Activated CD4-positive, alpha-beta T cell treated with anti-CD3 and anti-CD28 coated beads, Interleukin-2, amount 10 ng/mL, durations not matched to agents 24 days and 14 days (primary cell): ENCODE measurements around the gene TTC21A. TPM values are rescaled to one million over a fixed set of nuclear protein-coding genes. Genes with fewer than 3 reads are reported as not detected.

Experiments
- DNase-seq: peaks from one replicate; pipeline ENCODE4 v3.0.0; 2022
- H3K27ac Mint-ChIP-seq: one replicate; pipeline ENCODE4 v1.8.0; 2022; ENCODE audit warnings: mild to moderate bottlenecking, mixed read lengths
- H3K27me3 Mint-ChIP-seq: one replicate; pipeline ENCODE4 v1.8.0; 2022; ENCODE audit warnings: mixed read lengths
- H3K36me3 Mint-ChIP-seq: one replicate; pipeline ENCODE4 v1.8.0; 2022; ENCODE audit warnings: low read depth, mild to moderate bottlenecking, mixed read lengths
- H3K4me1 Mint-ChIP-seq: one replicate; pipeline ENCODE4 v1.8.0; 2021; ENCODE audit warnings: mixed read lengths
- H3K4me3 Mint-ChIP-seq: one replicate; pipeline ENCODE4 v1.8.0; 2022; ENCODE audit warnings: mild to moderate bottlenecking, moderate library complexity, mixed read lengths
- H3K9me3 Mint-ChIP-seq: one replicate; pipeline ENCODE4 v1.8.0; 2021; ENCODE audit warnings: mixed read lengths
- intact Hi-C: fragments of 100-400 bp; cut with micrococcal nuclease; formaldehyde crosslinking; loops from one replicate; pipeline ENCODE4 v1.15.1; 2023
- total RNA-seq: library from RNA; stranded (reverse); gene quantifications from 2 replicates; pipeline ENCODE4 v1.2.3, GENCODE V29; 2022

The TTC21A gene
- total RNA-seq, 1 donor from 2014 or later = 0.89 TPM

DNA sequence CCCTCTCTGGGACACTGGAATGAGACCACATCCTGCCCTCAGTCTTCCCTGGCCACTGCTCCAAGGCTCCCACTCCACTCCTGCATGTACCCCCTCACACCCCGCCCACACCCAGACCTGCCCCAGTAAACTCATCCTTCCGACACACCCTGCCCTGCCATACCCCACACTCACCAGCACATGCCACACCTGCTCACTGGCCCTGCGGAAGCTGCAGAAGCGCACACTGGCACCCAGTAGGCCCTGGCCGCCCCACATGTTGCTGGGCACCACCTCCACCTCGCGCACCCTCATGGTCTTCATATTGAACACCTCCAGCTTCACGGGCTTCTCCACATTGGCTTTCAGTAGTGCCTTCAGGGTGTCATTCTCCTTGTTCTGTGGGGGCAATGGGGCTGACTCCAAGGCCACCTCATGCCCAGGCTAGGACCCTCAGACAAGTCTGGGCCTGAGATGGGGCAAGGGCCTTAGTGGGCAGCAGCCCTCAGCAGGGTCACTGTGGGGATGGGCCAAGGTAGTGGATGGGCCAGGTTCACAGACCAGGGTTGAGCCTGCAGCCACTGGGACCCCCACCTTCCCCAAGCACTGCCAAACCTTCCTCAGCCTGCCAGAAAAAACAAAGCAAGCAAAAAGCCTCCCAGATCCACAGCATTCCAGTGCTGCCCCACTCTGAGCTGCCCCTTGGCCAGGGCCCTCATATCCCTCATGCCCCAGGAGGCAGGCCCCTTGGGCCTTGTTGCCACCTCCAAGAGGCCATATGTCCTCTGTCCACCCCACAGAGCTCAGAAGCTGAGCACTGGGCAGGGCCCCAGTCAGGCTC lies 4.8 kb upstream of the TTC21A start:
- H3K27ac Mint-ChIP-seq = no peak overlapping the region
- no peaks in the 10 kb centered on the region for H3K9me3 Mint-ChIP-seq

DNA sequence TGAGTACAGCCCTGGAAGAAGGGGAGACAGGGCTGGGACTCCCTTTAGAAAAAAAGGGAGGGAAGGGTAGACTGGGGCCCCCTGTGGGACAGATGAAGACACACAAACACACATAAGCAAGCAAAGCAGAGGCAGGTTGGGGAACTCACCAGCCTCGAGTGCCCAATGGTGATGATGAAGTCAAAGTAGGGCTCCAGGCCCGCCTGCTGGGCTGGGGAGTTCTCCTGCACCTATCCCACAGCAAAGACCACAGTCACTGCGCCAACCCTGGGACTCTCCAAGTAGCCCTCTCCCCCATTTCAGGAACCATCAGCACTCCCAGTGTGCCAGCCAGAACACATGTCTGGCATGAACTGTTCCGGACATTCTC lies 4.2 kb upstream of the TTC21A start:
- H3K27me3 Mint-ChIP-seq = no peaks in the 10 kb centered on the region
- H3K4me1 Mint-ChIP-seq = peaks cover 48% of the 10 kb centered on the region
- DNase-seq = no peak
- H3K36me3 Mint-ChIP-seq = peaks cover 10% of the 10 kb centered on the region
- intact Hi-C loops = no loop called here
- H3K4me3 Mint-ChIP-seq = no peak overlapping the region
- H3K9me3 Mint-ChIP-seq = no peaks in the 10 kb centered on the region
- no peak overlapping the region for H3K27ac Mint-ChIP-seq

More for the DNA sequence above, 4.8 kb upstream of the TTC21A start:
- intact Hi-C loops = no loop called here
- H3K36me3 Mint-ChIP-seq = peaks cover 8% of the 10 kb centered on the region
- H3K4me3 Mint-ChIP-seq = no peak overlapping the region
- H3K27me3 Mint-ChIP-seq = no peaks in the 10 kb centered on the region
- DNase-seq = no peak
- H3K4me1 Mint-ChIP-seq = peaks cover 42% of the 10 kb centered on the region

DNA sequence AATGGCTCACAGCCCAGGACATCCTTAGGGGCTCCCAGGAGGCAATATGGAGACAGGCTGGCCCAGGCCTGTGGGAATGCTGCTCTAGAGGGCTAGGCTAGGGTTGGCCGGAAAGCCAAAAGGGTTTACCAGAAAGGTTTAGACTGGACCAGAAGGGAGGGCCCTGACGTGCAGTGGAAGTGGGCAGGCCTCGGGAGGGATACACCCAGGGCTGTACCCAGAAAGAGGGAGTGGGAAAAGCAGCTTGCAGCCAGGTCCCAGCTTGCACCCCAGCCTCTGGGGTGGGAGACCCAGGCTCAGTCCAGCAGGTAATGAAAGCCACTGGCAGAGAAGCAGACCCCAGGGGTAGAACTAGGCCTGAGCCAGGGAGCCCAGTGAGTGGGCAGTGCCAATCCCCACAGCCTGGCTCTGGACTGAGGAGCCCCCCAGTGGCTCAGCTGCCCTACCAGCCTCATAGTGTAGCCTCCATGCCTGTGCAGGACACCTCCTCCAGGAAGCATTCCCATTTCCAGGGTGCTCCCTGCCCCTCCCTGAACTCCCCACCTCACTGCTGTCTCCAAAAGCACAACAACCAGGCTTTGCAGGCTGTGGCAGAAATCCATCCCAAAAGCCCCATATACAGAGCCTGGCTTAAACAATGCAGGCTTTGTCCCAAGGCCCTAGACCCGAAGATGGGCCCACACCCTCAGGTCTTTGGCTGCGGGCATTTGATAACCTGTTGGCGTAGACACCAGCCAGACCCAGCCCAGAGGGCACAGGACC lies 3.5 kb upstream of the TTC21A start:
- H3K27me3 Mint-ChIP-seq = no peaks in the 10 kb centered on the region
- peaks cover 10% of the 10 kb centered on the region for H3K36me3 Mint-ChIP-seq
- peaks cover 54% of the 10 kb centered on the region for H3K4me1 Mint-ChIP-seq
- no peak overlapping the region for H3K4me3 Mint-ChIP-seq
- H3K27ac Mint-ChIP-seq = no peak overlapping the region
- intact Hi-C loops = no loop called here
- no peaks in the 10 kb centered on the region for H3K9me3 Mint-ChIP-seq
- no peak for DNase-seq

DNA sequence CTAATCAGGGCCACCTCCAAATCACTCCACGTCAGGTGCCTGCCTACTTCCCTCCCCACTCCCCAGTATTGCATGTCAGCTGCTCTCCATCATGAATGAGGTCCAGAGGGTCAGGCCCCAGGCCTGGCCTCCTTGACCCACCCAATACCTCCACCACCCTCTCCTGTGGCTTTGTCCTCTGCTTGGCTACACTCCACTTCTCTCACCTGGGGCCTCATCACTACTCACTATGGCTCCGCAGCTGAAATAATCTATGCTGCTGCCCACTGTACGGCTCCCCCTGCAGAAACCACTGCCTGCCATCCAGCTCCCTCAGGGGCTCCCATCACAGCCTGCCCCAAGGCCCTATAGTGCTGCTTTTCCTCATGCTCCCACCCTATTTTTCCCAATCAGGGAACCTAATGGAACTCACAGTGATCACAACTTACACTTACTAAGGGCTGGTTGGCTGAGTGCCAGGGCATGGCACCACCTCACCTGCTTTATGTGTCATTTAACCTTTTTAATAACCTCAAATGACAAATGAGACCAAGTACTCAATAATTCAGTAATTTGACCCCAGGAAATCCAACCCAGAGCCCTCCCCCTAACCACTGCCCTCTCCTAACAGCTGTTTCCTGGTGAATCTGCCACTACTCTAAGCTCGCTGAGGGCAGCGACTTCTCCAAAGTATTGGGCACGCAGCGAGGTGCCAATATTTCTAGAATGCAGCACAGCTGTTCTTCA lies 2.4 kb upstream of the TTC21A start:
- H3K9me3 Mint-ChIP-seq = no peaks in the 10 kb centered on the region
- H3K27me3 Mint-ChIP-seq = no peaks in the 10 kb centered on the region
- intact Hi-C loops = loop anchor here (5.0 kb wide), 1 partner anchor 277 kb away; the partner anchor contains the start of gene SLC25A38
- peak overlapping the region; percentile 92 for H3K4me3 Mint-ChIP-seq
- no peak for DNase-seq
- peaks cover 10% of the 10 kb centered on the region for H3K36me3 Mint-ChIP-seq
- H3K27ac Mint-ChIP-seq = no peak overlapping the region
- peaks cover 59% of the 10 kb centered on the region for H3K4me1 Mint-ChIP-seq

DNA sequence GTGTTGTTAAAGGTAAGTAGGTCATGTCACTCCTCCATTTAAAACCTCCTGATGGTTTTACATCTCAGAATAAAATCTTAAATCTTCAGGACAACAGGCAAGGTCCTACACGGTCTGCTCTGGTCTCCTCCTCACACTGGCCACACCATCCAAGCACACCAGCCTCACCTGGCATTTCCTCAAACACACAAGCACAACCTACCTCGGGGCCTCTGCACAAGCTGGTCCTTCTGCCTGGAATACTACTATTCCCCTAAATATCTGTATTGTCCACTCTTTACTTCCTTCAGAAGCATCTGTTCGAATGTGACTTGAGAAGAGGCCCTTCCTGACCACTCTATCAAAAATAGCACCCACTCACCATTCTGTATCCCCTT lies 1.8 kb upstream of the TTC21A start:
- H3K4me3 Mint-ChIP-seq = peak overlapping the region; percentile 92
- peaks cover 59% of the 10 kb centered on the region for H3K4me1 Mint-ChIP-seq
- no peaks in the 10 kb centered on the region for H3K9me3 Mint-ChIP-seq
- no peaks in the 10 kb centered on the region for H3K27me3 Mint-ChIP-seq
- H3K36me3 Mint-ChIP-seq = peaks cover 11% of the 10 kb centered on the region
- DNase-seq = no peak
- intact Hi-C loops = loop anchor here (2.0 to 5.0 kb wide), 2 partner anchors 75 to 277 kb away; partner anchors contain the start of gene SLC25A38
- H3K27ac Mint-ChIP-seq = no peak overlapping the region

DNA sequence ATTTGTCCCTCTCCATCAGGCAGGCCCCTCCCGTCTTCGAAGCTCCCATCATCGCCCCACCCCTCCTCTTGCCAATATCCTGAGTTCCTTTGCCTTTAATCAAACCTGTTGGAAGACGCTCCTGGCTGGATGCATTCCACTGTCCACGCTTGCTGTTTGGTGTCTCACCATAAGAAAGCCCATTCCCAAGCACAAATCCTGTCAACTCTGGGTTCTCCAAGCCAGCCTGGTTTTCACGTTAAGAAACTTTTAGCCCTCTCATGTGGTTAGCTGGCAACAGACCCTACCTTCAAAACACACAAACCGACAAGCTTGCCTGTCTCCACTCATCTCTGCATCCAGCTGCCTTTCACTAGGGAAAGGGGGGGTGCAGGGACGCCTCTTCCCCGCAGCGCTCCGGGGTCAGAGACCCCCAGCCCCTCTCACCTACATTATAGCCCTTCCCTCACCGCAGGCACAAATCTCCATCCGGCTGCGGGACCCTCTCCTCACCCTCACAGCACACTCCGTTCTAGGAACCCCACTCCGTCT lies 1.1 kb upstream of the TTC21A start:
- peak overlapping the region; percentile 80 for H3K27ac Mint-ChIP-seq
- no peaks in the 10 kb centered on the region for H3K9me3 Mint-ChIP-seq
- H3K27me3 Mint-ChIP-seq = no peaks in the 10 kb centered on the region
- no peak for DNase-seq
- intact Hi-C loops = loop anchor here (2.0 to 5.0 kb wide), 2 partner anchors 74 to 276 kb away; partner anchors contain the start of gene SLC25A38
- H3K4me1 Mint-ChIP-seq = peaks cover 57% of the 10 kb centered on the region
- H3K36me3 Mint-ChIP-seq = peaks cover 12% of the 10 kb centered on the region
- peak overlapping the region; percentile 92 for H3K4me3 Mint-ChIP-seq

DNA sequence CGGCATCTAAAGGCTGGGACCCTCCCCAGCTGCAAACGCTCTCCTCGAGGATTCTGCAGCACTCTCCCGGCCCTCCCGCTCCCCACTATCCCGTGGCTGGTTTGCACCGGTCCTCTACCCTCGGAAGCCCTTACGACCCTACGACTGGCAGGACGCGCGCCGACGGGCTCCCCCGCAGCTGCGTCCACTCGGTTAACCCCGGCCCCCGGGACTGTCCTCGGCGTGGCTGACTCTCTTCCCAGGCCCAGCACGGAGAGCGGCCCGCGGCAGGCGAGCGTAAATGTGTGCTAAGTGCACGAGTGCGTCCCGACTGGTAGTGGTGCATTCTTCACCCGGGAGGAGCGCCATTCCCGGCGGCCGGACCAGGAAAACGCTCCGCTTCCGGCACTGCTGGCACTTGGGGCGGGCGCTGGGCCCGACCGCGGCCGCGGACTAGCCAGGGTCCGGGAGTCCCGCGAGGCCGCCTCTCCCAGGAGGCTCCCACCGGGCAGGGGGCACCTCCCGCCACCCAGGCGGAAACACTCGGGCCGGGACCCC lies 561 bp upstream of the TTC21A start:
- Mint-ChIP-seq H3K4me1 (peaks cover 54% of the 10 kb centered on the region), H3K9me3 (no peaks in the 10 kb centered on the region), H3K4me3 (peak overlapping the region; percentile 92), H3K27ac (peak overlapping the region; percentile 56), H3K36me3 (peaks cover 12% of the 10 kb centered on the region), H3K27me3 (no peaks in the 10 kb centered on the region)
- intact Hi-C loops = loop anchor here (1.0 to 5.0 kb wide), 4 partner anchors 40 to 275 kb away; partner anchors contain the start of genes SCN11A and SLC25A38
- DNase-seq = no peak

DNA sequence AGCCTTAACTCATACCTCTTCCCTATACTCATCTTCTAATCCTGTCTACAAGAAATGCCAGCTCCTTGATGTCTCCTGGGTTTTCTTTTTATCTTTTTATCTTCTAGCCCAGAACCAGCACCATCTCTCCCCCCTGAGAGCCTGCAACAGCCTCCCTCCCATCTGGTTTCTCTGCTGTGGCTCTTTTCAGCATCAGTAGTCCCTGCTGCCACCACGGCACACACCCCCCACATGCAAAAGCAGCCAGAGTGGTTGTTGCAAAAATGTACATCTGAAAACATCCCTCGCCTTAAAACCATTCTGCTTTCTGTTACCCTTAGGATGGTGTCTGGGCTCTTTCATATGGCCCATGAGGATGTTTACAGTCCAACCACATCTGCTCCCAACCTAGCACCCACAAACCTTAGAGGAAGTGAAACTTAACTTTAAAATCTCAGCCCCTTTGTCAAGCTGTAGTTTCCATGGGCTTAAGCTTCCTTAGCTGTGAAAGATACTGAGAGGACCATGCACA lies 775 bp downstream of the TTC21A start:
- Mint-ChIP-seq H3K4me1 (peaks cover 45% of the 10 kb centered on the region), H3K27ac (peak overlapping the region; percentile 89), H3K9me3 (no peaks in the 10 kb centered on the region), H3K4me3 (peak overlapping the region; percentile 90), H3K36me3 (peaks cover 8% of the 10 kb centered on the region), H3K27me3 (no peaks in the 10 kb centered on the region)
- peak; percentile 88 for DNase-seq
- intact Hi-C loops = loop anchor here (5.0 kb wide), 1 partner anchor 274 kb away; the partner anchor contains the start of gene SLC25A38

DNA sequence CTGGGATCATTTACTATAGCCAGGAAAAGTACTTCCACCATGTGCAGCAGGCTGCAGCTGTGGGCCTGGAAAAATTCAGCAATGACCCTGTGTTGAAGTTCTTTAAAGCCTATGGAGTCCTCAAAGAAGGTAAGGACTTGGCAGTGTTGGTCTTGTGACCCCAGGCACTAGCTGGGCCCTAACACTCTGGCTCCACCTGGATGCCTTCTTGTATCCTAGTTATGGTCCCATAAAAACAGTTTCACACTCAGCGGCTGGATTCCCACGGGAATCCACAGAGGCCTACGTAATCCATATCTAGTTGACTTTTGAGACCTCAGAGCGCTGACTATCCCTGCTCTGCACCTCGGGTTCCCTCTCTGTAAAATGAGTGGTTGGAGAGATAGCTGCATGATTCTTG lies 1.6 kb downstream of the TTC21A start:
- Mint-ChIP-seq H3K4me3 (no peak overlapping the region), H3K27me3 (no peaks in the 10 kb centered on the region), H3K27ac (no peak overlapping the region), H3K9me3 (no peaks in the 10 kb centered on the region), H3K36me3 (peaks cover 8% of the 10 kb centered on the region), H3K4me1 (peaks cover 39% of the 10 kb centered on the region)
- DNase-seq = no peak
- intact Hi-C loops = loop anchor here (5.0 kb wide), 1 partner anchor 273 kb away; the partner anchor contains the start of gene SLC25A38

DNA sequence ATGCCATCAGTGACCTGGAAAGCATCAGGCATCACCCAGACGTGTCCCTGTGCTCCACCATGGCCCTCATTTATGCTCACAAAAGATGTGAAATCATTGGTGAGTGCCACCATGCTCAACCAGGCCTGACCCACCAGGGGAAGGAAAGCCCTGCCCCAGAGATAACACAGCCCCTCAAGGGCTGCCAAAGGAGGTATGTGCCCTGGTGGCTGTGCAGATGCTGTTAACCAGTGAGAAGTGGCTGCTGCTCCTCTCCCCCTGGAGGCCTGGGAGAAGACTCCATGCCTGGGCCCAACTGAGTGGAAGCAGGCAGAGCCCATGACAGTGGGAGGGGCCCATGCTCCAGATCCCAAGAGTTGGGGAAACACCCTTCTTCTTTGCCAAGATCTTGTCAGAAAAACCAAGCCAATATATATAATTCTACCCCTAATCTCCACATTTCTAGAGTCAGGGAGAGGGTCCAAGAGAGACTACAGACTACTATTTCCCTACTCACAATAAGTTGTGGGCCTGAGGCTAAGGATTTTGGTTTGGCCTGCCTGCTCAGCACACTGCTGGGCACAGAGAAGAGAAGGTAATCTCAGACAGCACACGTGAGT lies 2.7 kb downstream of the TTC21A start:
- Mint-ChIP-seq H3K9me3 (no peaks in the 10 kb centered on the region), H3K27ac (no peak overlapping the region), H3K27me3 (no peaks in the 10 kb centered on the region), H3K36me3 (peaks cover 8% of the 10 kb centered on the region), H3K4me3 (no peak overlapping the region), H3K4me1 (peaks cover 36% of the 10 kb centered on the region)
- intact Hi-C loops = no loop called here
- no peak for DNase-seq

DNA sequence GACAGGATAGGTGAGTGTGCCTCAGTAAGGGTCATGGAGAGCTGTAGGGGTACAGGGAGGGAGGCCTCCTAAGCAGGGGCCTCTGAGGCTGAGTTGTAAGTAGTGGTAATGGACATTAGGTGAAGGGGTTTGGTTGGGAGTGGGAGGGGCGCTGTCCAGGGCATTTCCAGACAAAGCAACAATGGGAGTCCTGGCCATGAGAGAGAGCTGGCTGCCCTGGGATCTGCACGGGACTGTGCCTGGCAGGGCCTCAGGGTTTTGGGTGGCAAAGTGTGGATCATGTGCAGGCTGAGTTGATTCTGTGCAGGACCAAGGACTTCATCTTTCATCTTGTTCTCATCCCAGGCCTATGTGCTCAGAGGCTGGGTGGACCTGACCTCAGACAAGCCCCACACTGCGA lies 4.6 kb downstream of the TTC21A start:
- no peak for DNase-seq
- intact Hi-C loops = no loop called here
- Mint-ChIP-seq H3K4me3 (no peak overlapping the region), H3K4me1 (peaks cover 19% of the 10 kb centered on the region), H3K9me3 (no peaks in the 10 kb centered on the region), H3K36me3 (peaks cover 4% of the 10 kb centered on the region), H3K27ac (no peak overlapping the region), H3K27me3 (no peaks in the 10 kb centered on the region)

DNA sequence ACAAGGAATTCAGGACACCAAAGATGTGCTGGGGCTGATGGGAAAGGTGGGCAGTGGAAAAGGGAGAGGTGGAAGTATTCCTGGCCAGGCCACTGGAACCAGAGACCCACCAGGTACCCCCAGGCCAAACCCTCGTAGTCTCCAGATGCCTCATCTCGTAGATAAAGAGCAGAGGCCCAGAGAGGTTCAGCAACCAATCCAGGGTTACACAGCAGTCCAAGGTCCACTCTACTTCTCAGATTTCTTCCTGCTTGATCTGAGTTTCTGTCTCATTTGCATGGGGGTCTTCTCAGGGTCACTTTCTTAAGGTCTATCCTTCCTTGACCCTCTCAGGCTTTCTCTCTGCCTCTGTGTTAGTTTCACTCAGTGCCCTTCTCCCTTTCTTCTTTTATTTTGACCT lies 5.1 kb downstream of the TTC21A start:
- H3K4me3 Mint-ChIP-seq = no peak overlapping the region

DNA sequence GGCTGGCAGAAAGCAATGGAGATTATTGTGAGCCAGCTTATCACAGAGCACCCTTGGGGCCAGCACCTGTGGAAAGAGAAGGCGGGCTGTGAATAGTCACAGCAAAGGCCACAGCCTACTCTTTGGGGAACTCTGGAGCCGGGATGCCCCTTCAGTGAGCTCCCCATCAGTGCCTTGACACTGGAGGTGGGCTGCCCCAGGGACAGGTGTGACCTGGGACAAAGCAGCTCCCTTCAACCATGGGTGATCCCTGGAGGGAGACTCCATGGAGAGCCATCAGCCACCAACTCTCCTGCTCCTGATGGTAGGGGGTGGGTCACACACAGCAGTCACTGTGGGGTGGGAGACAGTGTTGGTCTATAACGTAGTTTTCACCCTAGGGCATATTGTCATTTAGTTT lies 5.8 kb downstream of the TTC21A start:
- DNase-seq = no peak
- Mint-ChIP-seq H3K4me3 (no peak overlapping the region), H3K9me3 (no peaks in the 10 kb centered on the region), H3K27me3 (no peaks in the 10 kb centered on the region), H3K4me1 (peaks cover 12% of the 10 kb centered on the region), H3K36me3 (peaks cover 2% of the 10 kb centered on the region), H3K27ac (no peak overlapping the region)
- intact Hi-C loops = no loop called here

More for the DNA sequence above, 5.1 kb downstream of the TTC21A start:
- H3K27me3 Mint-ChIP-seq = no peaks in the 10 kb centered on the region
- no peak for DNase-seq
- intact Hi-C loops = no loop called here
- peaks cover 19% of the 10 kb centered on the region for H3K4me1 Mint-ChIP-seq
- H3K9me3 Mint-ChIP-seq = no peaks in the 10 kb centered on the region
- peaks cover 4% of the 10 kb centered on the region for H3K36me3 Mint-ChIP-seq
- no peak overlapping the region for H3K27ac Mint-ChIP-seq
